Muscle of leg (tissue), 11 donors: ENCODE measurements around the gene ELF2. TPM values are rescaled to one million over a fixed set of nuclear protein-coding genes. Genes with fewer than 3 reads are reported as not detected.
A peak's percentile ranks its signal among the peaks of the same experiment; 100 is the strongest.
"Not testable (repeated sequence)": the region's sequence is repeated elsewhere in the genome, so short reads cannot be mapped to it uniquely, and the experiment has no call there.

Experiments used
- DNase-seq: peaks from one replicate; pipeline ENCODE4 v3.0.0; 2013
- H3K27ac ChIP-seq: one replicate; pipeline ENCODE4 v1.5.1; 2013; ENCODE audit warnings: mild to moderate bottlenecking, low read length, control low read depth
- H3K27me3 ChIP-seq: one replicate; pipeline ENCODE4 v1.6.1; 2013; ENCODE audit warnings: low read length; ENCODE audit not compliant: control insufficient read depth, insufficient read depth
- H3K36me3 ChIP-seq: one replicate; pipeline ENCODE4 v1.6.1; 2013; ENCODE audit warnings: low read length; ENCODE audit not compliant: control insufficient read depth, insufficient read depth
- H3K4me1 ChIP-seq: one replicate; pipeline ENCODE4 v1.6.1; 2013; ENCODE audit warnings: low read length; ENCODE audit not compliant: control insufficient read depth, insufficient read depth
- H3K4me3 ChIP-seq: one replicate; pipeline ENCODE4 v1.5.1; 2013; ENCODE audit warnings: low read length, control low read depth
- H3K9me3 ChIP-seq: replicated peaks from 2 replicates; pipeline ENCODE4 v1.6.1; 2013; ENCODE audit warnings: low read depth, low read length; ENCODE audit not compliant: control insufficient read depth
- WGBS: methylation state at CpG from one replicate; pipeline ENCODE4 v1.1.5; 2013; ENCODE audit warnings: missing lambda C conversion rate; ENCODE audit not compliant: insufficient coverage; 5-methylcytosine and 5-hydroxymethylcytosine counted together
- polyA plus RNA-seq, 8 donors: library from polyadenylated mRNA; unstranded; fragments of 120-200 nt; gene quantifications; one replicate each; pipeline versions ENCODE4 v1.2.1 to v1.2.3, GENCODE V29; 2013; ENCODE audit warnings: inconsistent platforms in 1 of 8, low replicate concordance in 1 of 8; ENCODE audit not compliant: insufficient read length in 8 of 8, insufficient read depth in 1 of 8
- total RNA-seq: library from RNA; stranded (reverse); fragments of 120-200 nt; gene quantifications from one replicate; pipeline ENCODE4 v1.2.4, GENCODE V29; 2013

ELF2 gene
- total and polyA plus RNA-seq, 9 donors: 36.9 to 58.8 (median 42.7) TPM

- Histone ChIP-seq H3K27ac (no peak overlapping the region), H3K4me3 (no peak overlapping the region), H3K4me1 (peaks cover 6% of the 10 kb centered on the region), H3K9me3 (no peaks in the 10 kb centered on the region), H3K27me3 (no peaks in the 10 kb centered on the region), H3K36me3 (no peaks in the 10 kb centered on the region)
- DNase-seq: no peak
- WGBS: no CpG with 5 or more reads among the region's 1 CpG
These were observed 33.5 kb upstream of the ELF2 start for GRCh38 chr4:139210486-139210885.

GRCh38 chr4:139209470-139210063, 32.5 kb upstream of the ELF2 start:
- Histone ChIP-seq H3K9me3 (no peaks in the 10 kb centered on the region), H3K4me1 (peaks cover 6% of the 10 kb centered on the region), H3K27ac (no peak overlapping the region), H3K4me3 (no peak overlapping the region), H3K36me3 (no peaks in the 10 kb centered on the region), H3K27me3 (no peaks in the 10 kb centered on the region)
- DNase-seq: no peak
- 100% methylated on average over 1 of the region's 3 CpGs for WGBS

GRCh38 chr4:139208404-139208945, 31.5 kb upstream of the ELF2 start:
- peak; percentile 79 for DNase-seq
- Histone ChIP-seq H3K4me3 (no peak overlapping the region), H3K9me3 (no peaks in the 10 kb centered on the region), H3K27me3 (no peaks in the 10 kb centered on the region), H3K27ac (no peak overlapping the region), H3K36me3 (no peaks in the 10 kb centered on the region), H3K4me1 (peaks cover 2% of the 10 kb centered on the region)
- no CpG with 5 or more reads among the region's 3 CpGs for WGBS

GRCh38 chr4:139207873-139208403, 30.9 kb upstream of the ELF2 start:
- peak; percentile 20 for DNase-seq

GRCh38 chr4:139207247-139207646, 30.2 kb upstream of the ELF2 start:
- peak; percentile 16 for DNase-seq
- Histone ChIP-seq H3K36me3 (no peaks in the 10 kb centered on the region), H3K4me3 (no peak overlapping the region), H3K4me1 (peaks cover 2% of the 10 kb centered on the region), H3K27ac (no peak overlapping the region), H3K9me3 (no peaks in the 10 kb centered on the region), H3K27me3 (no peaks in the 10 kb centered on the region)
- WGBS: no CpG with 5 or more reads among the region's 3 CpGs

More at GRCh38 chr4:139207873-139208403, 30.9 kb upstream of the ELF2 start:
- no peaks in the 10 kb centered on the region for H3K36me3 ChIP-seq
- WGBS: 62% methylated on average over 2 of the region's 6 CpGs
- no peaks in the 10 kb centered on the region for H3K27me3 ChIP-seq
- peaks cover 2% of the 10 kb centered on the region for H3K4me1 ChIP-seq
- H3K4me3 ChIP-seq: no peak overlapping the region
- H3K27ac ChIP-seq: no peak overlapping the region
- no peaks in the 10 kb centered on the region for H3K9me3 ChIP-seq

GRCh38 chr4:139202991-139203390, 26.0 kb upstream of the ELF2 start:
- 100% methylated on average over 1 of the region's 2 CpGs for WGBS
- no peak for DNase-seq
- no peak overlapping the region for H3K4me3 ChIP-seq
- no peaks in the 10 kb centered on the region for H3K36me3 ChIP-seq
- no peak overlapping the region for H3K27ac ChIP-seq
- no peaks in the 10 kb centered on the region for H3K9me3 ChIP-seq
- peaks cover 2% of the 10 kb centered on the region for H3K4me1 ChIP-seq
- no peaks in the 10 kb centered on the region for H3K27me3 ChIP-seq

- DNase-seq: no peak
- Histone ChIP-seq H3K27ac (no peak overlapping the region), H3K4me3 (no peak overlapping the region), H3K9me3 (no peaks in the 10 kb centered on the region), H3K27me3 (no peaks in the 10 kb centered on the region), H3K36me3 (no peaks in the 10 kb centered on the region), H3K4me1 (no peaks in the 10 kb centered on the region)
- WGBS: 84% methylated on average over 4 of the region's 4 CpGs
These were observed 23.5 kb upstream of the ELF2 start for GRCh38 chr4:139200506-139200905.

- Histone ChIP-seq H3K4me3 (no peak overlapping the region), H3K9me3 (no peaks in the 10 kb centered on the region), H3K36me3 (no peaks in the 10 kb centered on the region), H3K4me1 (no peaks in the 10 kb centered on the region), H3K27ac (no peak overlapping the region), H3K27me3 (no peaks in the 10 kb centered on the region)
- DNase-seq: no peak
- no CpG with 5 or more reads among the region's 4 CpGs for WGBS
These were observed 23.1 kb upstream of the ELF2 start for GRCh38 chr4:139200102-139200501.

- not testable (repeated sequence) for H3K9me3 ChIP-seq, H3K27ac ChIP-seq, H3K4me1 ChIP-seq, H3K4me3 ChIP-seq, H3K27me3 ChIP-seq, H3K36me3 ChIP-seq, DNase-seq
- WGBS: no CpG with 5 or more reads among the region's 4 CpGs
These were observed 20.2 kb upstream of the ELF2 start for GRCh38 chr4:139197214-139197613.

- H3K27me3 ChIP-seq: no peaks in the 10 kb centered on the region
- H3K4me3 ChIP-seq: no peak overlapping the region
- H3K4me1 ChIP-seq: peaks cover 3% of the 10 kb centered on the region
- H3K27ac ChIP-seq: no peak overlapping the region
- H3K36me3 ChIP-seq: no peaks in the 10 kb centered on the region
- WGBS: no CpG with 5 or more reads among the region's 3 CpGs
- no peak for DNase-seq
- H3K9me3 ChIP-seq: no peaks in the 10 kb centered on the region
These were observed 19.4 kb upstream of the ELF2 start for GRCh38 chr4:139196462-139196861.
